ENCODE results near the gene ABI2. TPM values are rescaled to one million over a fixed set of nuclear protein-coding genes. Genes with fewer than 3 reads are reported as not detected.

ABI2 gene
- total RNA-seq, 3 donors from 2014 or later, result 10.5 to 64.5 (median 17.1) TPM

DNA sequence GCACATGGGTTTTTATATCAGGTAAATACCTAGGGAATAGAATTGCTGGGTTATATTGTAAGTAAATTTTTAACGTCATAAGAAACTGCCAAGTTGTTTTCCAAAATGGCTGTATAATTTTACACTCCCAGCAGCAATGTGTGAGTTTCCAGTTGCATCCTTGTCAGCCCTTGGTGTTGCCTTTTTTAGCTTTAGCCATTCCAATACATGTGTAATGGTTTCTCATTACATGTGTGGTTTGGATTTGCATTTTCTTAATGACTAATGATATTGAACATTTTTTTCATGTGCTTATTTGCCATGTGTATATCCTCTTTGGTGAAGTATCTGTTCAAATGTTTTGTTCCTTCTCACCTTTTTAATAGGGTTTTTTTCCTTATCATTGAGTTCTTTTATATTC lies 70.8 kb downstream of the ABI2 start:
- Histone ChIP-seq H3K4me1 (ENCODE audit: low read depth) (no peaks in the 10 kb centered on the region), H3K9me3 (no peaks in the 10 kb centered on the region), H3K36me3 (ENCODE audit: low read depth) (no peaks in the 10 kb centered on the region), H3K4me3 (no peak overlapping the region)
- DNase-seq (no peak), ATAC-seq (no peak)
- TF ChIP-seq, protein P1, sequence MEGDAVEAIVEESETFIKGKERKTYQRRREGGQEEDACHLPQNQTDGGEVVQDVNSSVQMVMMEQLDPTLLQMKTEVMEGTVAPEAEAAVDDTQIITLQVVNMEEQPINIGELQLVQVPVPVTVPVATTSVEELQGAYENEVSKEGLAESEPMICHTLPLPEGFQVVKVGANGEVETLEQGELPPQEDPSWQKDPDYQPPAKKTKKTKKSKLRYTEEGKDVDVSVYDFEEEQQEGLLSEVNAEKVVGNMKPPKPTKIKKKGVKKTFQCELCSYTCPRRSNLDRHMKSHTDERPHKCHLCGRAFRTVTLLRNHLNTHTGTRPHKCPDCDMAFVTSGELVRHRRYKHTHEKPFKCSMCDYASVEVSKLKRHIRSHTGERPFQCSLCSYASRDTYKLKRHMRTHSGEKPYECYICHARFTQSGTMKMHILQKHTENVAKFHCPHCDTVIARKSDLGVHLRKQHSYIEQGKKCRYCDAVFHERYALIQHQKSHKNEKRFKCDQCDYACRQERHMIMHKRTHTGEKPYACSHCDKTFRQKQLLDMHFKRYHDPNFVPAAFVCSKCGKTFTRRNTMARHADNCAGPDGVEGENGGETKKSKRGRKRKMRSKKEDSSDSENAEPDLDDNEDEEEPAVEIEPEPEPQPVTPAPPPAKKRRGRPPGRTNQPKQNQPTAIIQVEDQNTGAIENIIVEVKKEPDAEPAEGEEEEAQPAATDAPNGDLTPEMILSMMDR (IDR thresholded peaks at IDR 0.05), result no peak
- intact Hi-C loops (cut with DNase I, micrococcal nuclease), result no loop called here

DNA sequence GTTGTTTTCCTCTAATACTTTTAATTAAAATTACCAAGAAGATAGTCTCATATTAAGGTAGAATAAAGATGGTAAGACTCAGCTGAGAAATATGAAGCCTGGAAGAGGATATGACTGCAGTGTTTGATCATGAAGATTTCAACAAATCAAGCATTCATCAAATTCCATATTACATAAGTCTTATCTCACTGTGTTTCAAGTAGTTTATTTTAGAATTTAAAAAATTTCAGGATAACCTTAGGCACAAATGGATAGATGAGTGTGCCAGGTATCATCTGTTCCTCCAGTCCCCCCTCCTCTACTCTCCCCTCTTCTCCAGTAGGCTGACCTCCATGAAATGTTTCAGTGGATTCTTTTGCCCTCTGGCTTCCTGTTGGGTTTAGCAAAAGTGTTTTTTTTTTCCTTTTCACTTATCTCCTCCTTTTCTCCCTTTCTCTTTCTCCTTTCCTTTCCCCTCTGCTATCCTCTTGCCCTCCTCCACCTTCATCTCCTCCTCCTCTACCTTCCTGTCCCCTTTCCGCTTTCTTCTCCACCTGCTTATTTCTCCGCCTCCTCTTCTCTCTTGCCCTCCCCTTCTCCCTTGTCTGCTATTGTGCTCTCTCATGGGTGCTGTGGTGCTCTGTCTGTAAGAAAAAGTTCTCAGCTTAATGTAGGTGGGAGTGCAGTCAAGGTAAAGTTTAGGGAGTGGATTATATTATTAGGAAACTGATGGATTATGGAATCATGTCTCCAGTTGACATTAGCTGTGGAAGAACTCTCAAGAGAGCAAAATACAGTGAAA lies 72.8 kb downstream of the ABI2 start:
- Histone ChIP-seq H3K4me3 (no peak overlapping the region), H3K9me3 (no peaks in the 10 kb centered on the region), H3K36me3 (ENCODE audit: low read depth) (no peaks in the 10 kb centered on the region), H3K4me1 (ENCODE audit: low read depth) (no peaks in the 10 kb centered on the region)
- DNase-seq (no peak), ATAC-seq (no peak)
- intact Hi-C loops (cut with DNase I, micrococcal nuclease), result no loop called here
- TF ChIP-seq, protein P1 (IDR thresholded peaks at IDR 0.05), result no peak

DNA sequence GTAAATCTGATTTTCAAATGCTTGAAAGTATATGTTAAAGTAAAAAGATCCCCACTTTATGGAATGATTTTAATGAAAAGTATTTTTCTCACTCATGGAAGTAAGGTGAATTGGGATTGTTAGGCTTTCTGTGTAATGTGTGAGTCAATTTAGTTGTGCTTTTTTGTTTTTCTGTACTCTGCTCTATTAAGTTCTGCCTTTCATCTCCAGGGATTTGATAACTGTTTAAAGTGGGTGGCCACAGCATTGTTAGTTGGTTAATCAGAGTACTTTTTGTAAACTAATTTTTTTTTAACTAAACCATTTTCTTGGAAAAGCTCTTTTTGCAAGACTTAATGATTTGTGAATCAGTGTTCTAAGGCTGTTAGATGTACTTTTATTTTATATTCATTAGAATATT lies 76.8 kb downstream of the ABI2 start:
- no peak for DNase-seq
- no peak for ATAC-seq
- TF ChIP-seq, protein P1 (IDR thresholded peaks at IDR 0.05), result no peak
- Histone ChIP-seq H3K4me1 (ENCODE audit: low read depth) (no peaks in the 10 kb centered on the region), H3K36me3 (ENCODE audit: low read depth) (no peaks in the 10 kb centered on the region), H3K4me3 (no peak overlapping the region), H3K9me3 (no peaks in the 10 kb centered on the region)
- intact Hi-C loops (cut with DNase I, micrococcal nuclease), result no loop called here

DNA sequence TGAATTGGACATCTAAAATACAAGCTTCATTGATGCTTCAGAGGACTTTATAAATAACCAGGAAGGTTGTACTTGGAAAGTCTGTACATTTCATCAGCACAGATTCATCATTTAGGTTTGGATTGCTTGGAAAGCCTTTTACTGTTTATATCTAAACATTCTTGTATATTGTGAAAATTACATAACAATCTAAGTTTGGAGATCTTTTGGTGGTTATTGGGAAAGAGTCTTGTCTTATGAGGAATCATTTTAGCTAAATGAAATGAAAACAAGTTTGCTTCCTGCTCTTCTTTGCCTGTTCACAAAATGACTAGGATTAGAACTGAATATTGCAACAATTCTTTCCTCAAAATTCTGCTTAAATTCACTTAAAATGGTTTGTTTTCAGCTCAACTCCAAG lies 79.3 kb downstream of the ABI2 start:
- no peak overlapping the region for H3K4me3 ChIP-seq
- ATAC-seq (no peak), DNase-seq (no peak)
- H3K4me1 ChIP-seq (ENCODE audit: low read depth), result no peaks in the 10 kb centered on the region
- no peaks in the 10 kb centered on the region for H3K9me3 ChIP-seq
- intact Hi-C loops (cut with DNase I, micrococcal nuclease), result no loop called here
- no peaks in the 10 kb centered on the region for H3K36me3 ChIP-seq (ENCODE audit: low read depth)
- TF ChIP-seq, protein P1 (IDR thresholded peaks at IDR 0.05), result no peak

DNA sequence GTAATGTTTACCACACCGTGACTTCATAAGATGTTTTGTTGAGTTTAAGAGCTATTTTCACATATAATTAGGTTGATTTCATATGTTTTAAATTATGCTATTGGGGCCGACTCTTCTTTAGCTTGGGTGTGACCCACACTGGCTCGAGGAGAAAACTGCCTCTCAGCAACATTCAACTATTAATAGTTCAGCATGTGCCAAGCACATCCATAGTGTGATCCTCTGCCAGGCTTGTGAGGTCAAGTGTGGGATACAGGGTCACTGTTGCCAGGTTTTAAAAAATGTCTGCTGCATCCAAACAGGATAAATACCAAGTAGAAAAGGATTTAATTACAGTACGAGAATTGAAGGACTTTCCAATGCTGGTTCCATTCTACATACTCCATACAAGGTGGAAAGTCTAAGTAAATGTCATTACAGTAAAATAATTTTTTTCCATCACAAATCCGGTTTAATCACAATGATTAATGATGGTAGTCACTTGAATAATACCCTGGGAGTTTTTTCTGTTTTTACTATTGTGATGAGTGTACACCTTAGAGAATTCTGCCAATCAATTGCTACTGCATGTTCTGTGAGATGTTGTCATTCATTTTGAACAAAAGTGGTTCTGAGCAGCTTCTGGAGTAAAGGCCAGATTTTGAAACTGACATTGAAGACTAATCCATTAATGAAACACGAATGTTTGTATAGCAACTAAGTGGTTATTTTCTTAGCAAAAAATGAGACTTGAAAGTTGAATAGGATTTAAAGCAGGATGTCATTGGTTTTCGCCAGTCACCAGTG lies 84.5 kb downstream of the ABI2 start:
- intact Hi-C loops (cut with DNase I, micrococcal nuclease), result no loop called here
- Histone ChIP-seq H3K4me3 (no peak overlapping the region), H3K9me3 (no peaks in the 10 kb centered on the region), H3K36me3 (ENCODE audit: low read depth) (no peaks in the 10 kb centered on the region), H3K4me1 (ENCODE audit: low read depth) (no peaks in the 10 kb centered on the region)
- TF ChIP-seq, protein P1 (IDR thresholded peaks at IDR 0.05), result no peak
- DNase-seq (no peak), ATAC-seq (no peak)
